ENCODE measurements around the gene PRKAB1.
"Not testable (repeated sequence)": the region's sequence is repeated elsewhere in the genome, so short reads cannot be mapped to it uniquely, and the experiment has no call there.

GRCh38 chr12:119618328-119618896 lies 49.5 kb upstream of the PRKAB1 start:
- TF ChIP-seq CTCF, POLR2A (IDR thresholded peaks at IDR 0.05): not testable (repeated sequence)

Measured in lower leg skin (tissue), 3 donors.